ENCODE results near the gene ARSI. TPM values are rescaled to one million over a fixed set of nuclear protein-coding genes. Genes with fewer than 3 reads are reported as not detected.

Gene ARSI
- total and polyA plus RNA-seq, 2 of the 13 experiments (the other 11 are each of a cell fraction or from before 2014, with no cell fraction given) = 4.2 to 33.9 TPM

DNA sequence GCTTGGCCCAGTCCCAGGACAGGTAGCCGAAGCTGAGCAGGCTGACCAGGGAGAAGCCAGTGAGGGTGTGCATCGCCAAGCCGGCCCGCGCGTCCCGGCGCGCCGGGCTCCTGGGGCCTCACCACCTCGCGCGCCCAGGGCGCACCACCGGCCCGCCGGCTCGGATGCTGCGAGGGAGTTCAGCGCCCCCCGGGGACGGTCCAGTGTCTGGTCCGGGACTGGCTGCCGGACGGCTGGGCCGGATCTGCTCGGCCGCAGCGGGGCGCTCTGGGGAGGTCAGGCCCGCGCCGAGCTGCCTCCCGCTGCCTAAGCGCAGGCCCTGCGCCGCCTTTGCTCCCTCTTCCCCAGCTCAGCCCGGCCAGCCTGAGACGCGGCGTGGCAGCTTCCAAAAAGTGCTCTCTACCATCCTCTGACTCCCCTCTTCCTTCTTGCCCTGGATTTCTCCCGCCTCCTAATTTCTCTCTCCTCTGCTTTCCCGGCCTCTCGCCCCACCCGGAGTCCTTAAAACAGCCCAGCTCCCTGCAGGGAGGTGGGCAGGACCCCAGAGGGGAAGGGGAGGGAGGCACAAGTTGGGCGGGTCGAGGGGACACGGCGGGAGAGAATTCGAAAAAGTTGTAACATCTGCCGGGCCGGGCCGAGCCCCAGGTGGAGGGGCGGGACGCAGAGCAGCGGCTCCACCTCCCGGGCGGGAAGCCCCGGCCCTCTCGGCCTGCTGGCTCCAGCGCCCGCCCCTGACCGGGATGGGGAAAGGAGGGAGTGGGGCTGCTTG is at the start of gene ARSI (continued):
- TF ChIP-seq HNF1B (CRISPR knock-in tag; IDR thresholded peaks at IDR 0.05) = no peak
- TF ChIP-seq LCORL (IDR thresholded peaks at IDR 0.05) = no peak
- 0 out of 2 replicates have a peak, but pooled peaks have one; percentile 36 for TF ChIP-seq LCORL (CRISPR knock-in tag; IDR thresholded peaks at IDR 0.05)
- peak; percentile 48; the same call in 1 of the 2 replicates for TF ChIP-seq ZNF430 (CRISPR knock-in tag; IDR thresholded peaks at IDR 0.05)
- TF ChIP-seq AGO2 (optimal IDR thresholded peaks at IDR 0.05; ENCODE audit: low read depth, low read length) = peak; percentile 96
- TF ChIP-seq ZNF17 (CRISPR knock-in tag; IDR thresholded peaks at IDR 0.05) = no peak
- TF ChIP-seq ARID2 (CRISPR knock-in tag; IDR thresholded peaks at IDR 0.05; ENCODE audit: borderline replicate concordance) = 0 out of 2 replicates have a peak, but pooled peaks have one; percentile 75
- TF ChIP-seq ARNTL (CRISPR knock-in tag; IDR thresholded peaks at IDR 0.05) = no peak
- TF ChIP-seq EEA1 (CRISPR knock-in tag; IDR thresholded peaks at IDR 0.05; ENCODE audit: borderline replicate concordance) = no peak
- TF ChIP-seq MYC (CRISPR knock-in tag; IDR thresholded peaks at IDR 0.05; ENCODE audit: borderline replicate concordance) = peak; percentile 37; the same call in 1 of the 2 replicates
- peak; percentile 76 for TF ChIP-seq RBM39 (IDR thresholded peaks at IDR 0.05; ENCODE audit: low read depth, low read length, poor library complexity, severe bottlenecking)
- TF ChIP-seq, protein P1, sequence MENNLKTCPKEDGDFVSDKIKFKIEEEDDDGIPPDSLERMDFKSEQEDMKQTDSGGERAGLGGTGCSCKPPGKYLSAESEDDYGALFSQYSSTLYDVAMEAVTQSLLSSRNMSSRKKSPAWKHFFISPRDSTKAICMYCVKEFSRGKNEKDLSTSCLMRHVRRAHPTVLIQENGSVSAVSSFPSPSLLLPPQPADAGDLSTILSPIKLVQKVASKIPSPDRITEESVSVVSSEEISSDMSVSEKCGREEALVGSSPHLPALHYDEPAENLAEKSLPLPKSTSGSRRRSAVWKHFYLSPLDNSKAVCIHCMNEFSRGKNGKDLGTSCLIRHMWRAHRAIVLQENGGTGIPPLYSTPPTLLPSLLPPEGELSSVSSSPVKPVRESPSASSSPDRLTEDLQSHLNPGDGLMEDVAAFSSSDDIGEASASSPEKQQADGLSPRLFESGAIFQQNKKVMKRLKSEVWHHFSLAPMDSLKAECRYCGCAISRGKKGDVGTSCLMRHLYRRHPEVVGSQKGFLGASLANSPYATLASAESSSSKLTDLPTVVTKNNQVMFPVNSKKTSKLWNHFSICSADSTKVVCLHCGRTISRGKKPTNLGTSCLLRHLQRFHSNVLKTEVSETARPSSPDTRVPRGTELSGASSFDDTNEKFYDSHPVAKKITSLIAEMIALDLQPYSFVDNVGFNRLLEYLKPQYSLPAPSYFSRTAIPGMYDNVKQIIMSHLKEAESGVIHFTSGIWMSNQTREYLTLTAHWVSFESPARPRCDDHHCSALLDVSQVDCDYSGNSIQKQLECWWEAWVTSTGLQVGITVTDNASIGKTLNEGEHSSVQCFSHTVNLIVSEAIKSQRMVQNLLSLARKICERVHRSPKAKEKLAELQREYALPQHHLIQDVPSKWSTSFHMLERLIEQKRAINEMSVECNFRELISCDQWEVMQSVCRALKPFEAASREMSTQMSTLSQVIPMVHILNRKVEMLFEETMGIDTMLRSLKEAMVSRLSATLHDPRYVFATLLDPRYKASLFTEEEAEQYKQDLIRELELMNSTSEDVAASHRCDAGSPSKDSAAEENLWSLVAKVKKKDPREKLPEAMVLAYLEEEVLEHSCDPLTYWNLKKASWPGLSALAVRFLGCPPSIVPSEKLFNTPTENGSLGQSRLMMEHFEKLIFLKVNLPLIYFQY (CRISPR knock-in tag; IDR thresholded peaks at IDR 0.05; ENCODE audit: borderline replicate concordance) = peak; percentile 55; the same call in 1 of the 2 replicates
- TF ChIP-seq, protein P2, sequence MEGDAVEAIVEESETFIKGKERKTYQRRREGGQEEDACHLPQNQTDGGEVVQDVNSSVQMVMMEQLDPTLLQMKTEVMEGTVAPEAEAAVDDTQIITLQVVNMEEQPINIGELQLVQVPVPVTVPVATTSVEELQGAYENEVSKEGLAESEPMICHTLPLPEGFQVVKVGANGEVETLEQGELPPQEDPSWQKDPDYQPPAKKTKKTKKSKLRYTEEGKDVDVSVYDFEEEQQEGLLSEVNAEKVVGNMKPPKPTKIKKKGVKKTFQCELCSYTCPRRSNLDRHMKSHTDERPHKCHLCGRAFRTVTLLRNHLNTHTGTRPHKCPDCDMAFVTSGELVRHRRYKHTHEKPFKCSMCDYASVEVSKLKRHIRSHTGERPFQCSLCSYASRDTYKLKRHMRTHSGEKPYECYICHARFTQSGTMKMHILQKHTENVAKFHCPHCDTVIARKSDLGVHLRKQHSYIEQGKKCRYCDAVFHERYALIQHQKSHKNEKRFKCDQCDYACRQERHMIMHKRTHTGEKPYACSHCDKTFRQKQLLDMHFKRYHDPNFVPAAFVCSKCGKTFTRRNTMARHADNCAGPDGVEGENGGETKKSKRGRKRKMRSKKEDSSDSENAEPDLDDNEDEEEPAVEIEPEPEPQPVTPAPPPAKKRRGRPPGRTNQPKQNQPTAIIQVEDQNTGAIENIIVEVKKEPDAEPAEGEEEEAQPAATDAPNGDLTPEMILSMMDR (CRISPR knock-in tag; IDR thresholded peaks at IDR 0.05) = peak; percentile 76
- no peak for TF ChIP-seq ZNF30 (CRISPR knock-in tag; IDR thresholded peaks at IDR 0.05)
- no peak for TF ChIP-seq MAZ (IDR thresholded peaks at IDR 0.05; ENCODE audit: borderline replicate concordance, low read depth, low read length)
- peak; percentile 82; the same call in 1 of the 2 replicates for TF ChIP-seq MAZ (CRISPR knock-in tag; IDR thresholded peaks at IDR 0.05; ENCODE audit: low read depth)
- TF ChIP-seq CENPX (CRISPR knock-in tag; IDR thresholded peaks at IDR 0.05) = no peak
